H1 (cell line): ENCODE results near the gene ZP2. TPM values are rescaled to one million over a fixed set of nuclear protein-coding genes. Genes with fewer than 3 reads are reported as not detected.

ENCODE experiments used
- CTCF ChIA-PET: fragments of 300-600 bp; sonication (Branson Sonifier 250); formaldehyde crosslinking; loops from one replicate; lab custom pipeline; 2021; ENCODE audit not compliant: partially characterized antibody; lab: Charles Lee
- POLR2A ChIA-PET: fragments of 300-600 bp; sonication (Branson Sonifier 250); formaldehyde crosslinking; loops from one replicate; lab custom pipeline; 2021; ENCODE audit warnings: inconsistent platforms; ENCODE audit not compliant: partially characterized antibody; lab: Charles Lee
- DNase-seq, 2 experiments: peaks; one replicate each; pipeline versions ENCODE4 v3.0.0 to v3.0.0-alpha.2; 2010 to 2022; ENCODE audit warnings: low spot score in 2 of 2, low read depth in 1 of 2, mixed read lengths in 1 of 2
- FAIRE-seq: peaks from 2 replicates; lab custom pipeline; 2011; peaks lifted over from hg19 to GRCh38; lab: Jason Lieb, UNC
- H2AFZ ChIP-seq: 2 replicates; pipeline ENCODE4 v1.8.1; 2012; ENCODE audit warnings: low read length, inconsistent platforms
- H2AK5ac ChIP-seq: 2 replicates; pipeline ENCODE4 v1.6.1; 2013; ENCODE audit warnings: low read depth, low read length
- H2BK120ac ChIP-seq: replicated peaks from 2 replicates; pipeline ENCODE3; 2013; ENCODE audit warnings: low read depth, low read length, inconsistent platforms
- H2BK12ac ChIP-seq: 2 replicates; pipeline ENCODE4 v1.6.1; 2013; ENCODE audit warnings: low read depth, low read length
- H2BK15ac ChIP-seq: 2 replicates; pipeline ENCODE4 v1.6.1; 2013; ENCODE audit warnings: low read length
- H2BK20ac ChIP-seq: 2 replicates; pipeline ENCODE4 v1.6.1; 2013; ENCODE audit warnings: low read length
- H2BK5ac ChIP-seq: 2 replicates; pipeline ENCODE4 v1.6.1; 2013; ENCODE audit warnings: low read depth, low read length
- H3K14ac ChIP-seq: 2 replicates; pipeline ENCODE4 v1.6.1; 2013; ENCODE audit warnings: inconsistent platforms; ENCODE audit not compliant: insufficient read length
- H3K18ac ChIP-seq: 2 replicates; pipeline ENCODE4 v1.6.1; 2013; ENCODE audit warnings: low read length; ENCODE audit errors: extremely low read depth
- H3K23ac ChIP-seq: 2 replicates; pipeline ENCODE4 v1.6.1; 2013; ENCODE audit warnings: inconsistent platforms; ENCODE audit not compliant: insufficient read length
- H3K23me2 ChIP-seq: 2 replicates; pipeline ENCODE4 v1.6.1; 2013; ENCODE audit warnings: low read depth, low read length
- H3K27ac ChIP-seq: 2 replicates; pipeline ENCODE4 v1.6.1; 2011; ENCODE audit warnings: low read depth, low read length, inconsistent platforms
- H3K27me3 ChIP-seq, 4 experiments: replicated peaks in 1 of 4; 1 replicate in 1 of 4; 2 replicates in 3 of 4; pipeline versions ENCODE4 v1.6.1 to v1.8.1; 2011 to 2013; ENCODE audit warnings: low read length in 3 of 4, mild to moderate bottlenecking in 3 of 4, inconsistent platforms in 2 of 4, mixed read lengths in 2 of 4, moderate library complexity in 1 of 4; ENCODE audit not compliant: control insufficient read depth in 3 of 4, insufficient read depth in 3 of 4; ENCODE audit errors: extremely low read depth in 1 of 4
- H3K36me3 ChIP-seq, 4 experiments: 2 replicates each; pipeline versions ENCODE4 v1.6.1 to v1.8.1; 2011 to 2013; ENCODE audit warnings: mild to moderate bottlenecking in 4 of 4, low read length in 3 of 4, moderate library complexity in 2 of 4, control low read depth in 1 of 4, inconsistent platforms in 1 of 4; ENCODE audit not compliant: insufficient read depth in 4 of 4, control insufficient read depth in 2 of 4
- H3K4ac ChIP-seq: replicated peaks from 2 replicates; pipeline ENCODE3; 2013; ENCODE audit warnings: low read length, low read depth, mixed read lengths, inconsistent platforms; ENCODE audit not compliant: insufficient read length
- H3K4me1 ChIP-seq, 4 experiments: replicated peaks in 1 of 4; 1 replicate in 1 of 4; 2 replicates in 3 of 4; pipeline versions ENCODE4 v1.6.1 to v1.8.1; 2011 to 2013; ENCODE audit warnings: low read length in 3 of 4, inconsistent platforms in 2 of 4, mixed read lengths in 1 of 4; ENCODE audit not compliant: insufficient read depth in 4 of 4, control insufficient read depth in 3 of 4
- H3K4me2 ChIP-seq, 2 experiments: 2 replicates each; pipeline versions ENCODE4 v1.6.1 to v1.8.1; 2011 to 2013; ENCODE audit warnings: low read depth in 2 of 2, low read length in 2 of 2, control low read depth in 1 of 2, inconsistent platforms in 1 of 2, mild to moderate bottlenecking in 1 of 2; ENCODE audit not compliant: insufficient read depth in 1 of 2
- H3K4me3 ChIP-seq, 4 experiments: fragments of 200-600, 300-600 bp in 1 of 4; sonication (generic), shearing (Covaris generic), sonication (Bioruptor Twin) in 1 of 4; 2 replicates each; pipeline versions ENCODE4 v1.5.1 to v1.8.1; 2011 to 2016; ENCODE audit warnings: low read length in 4 of 4, low read depth in 3 of 4, control low read depth in 2 of 4, inconsistent platforms in 2 of 4, mild to moderate bottlenecking in 2 of 4, mixed read lengths in 1 of 4, moderate library complexity in 1 of 4; ENCODE audit not compliant: insufficient read depth in 2 of 4; ENCODE audit errors: extremely low read depth in 1 of 4
- H3K56ac ChIP-seq: replicated peaks from 2 replicates; pipeline ENCODE3; 2013; ENCODE audit warnings: low read depth, mild to moderate bottlenecking, mixed read lengths, low read length, inconsistent platforms; ENCODE audit not compliant: insufficient read length
- H3K79me1 ChIP-seq: 2 replicates; pipeline ENCODE4 v1.6.1; 2013; ENCODE audit warnings: low read depth, low read length, control low read depth
- H3K79me2 ChIP-seq, 2 experiments: 2 replicates each; pipeline versions ENCODE4 v1.6.1 to v1.8.1; 2012 to 2013; ENCODE audit warnings: low read length in 2 of 2, mild to moderate bottlenecking in 2 of 2, inconsistent platforms in 1 of 2; ENCODE audit not compliant: insufficient read depth in 2 of 2, control insufficient read depth in 1 of 2
- H3K9ac ChIP-seq, 4 experiments: replicated peaks in 1 of 4; 1 replicate in 1 of 4; 2 replicates in 3 of 4; pipeline versions ENCODE4 v1.6.1 to v1.8.1; 2011 to 2013; ENCODE audit warnings: low read depth in 3 of 4, low read length in 3 of 4, control low read depth in 2 of 4, mild to moderate bottlenecking in 2 of 4, moderate library complexity in 2 of 4, inconsistent platforms in 1 of 4; ENCODE audit errors: extremely low read depth in 1 of 4
- H3K9me3 ChIP-seq, 2 experiments: 2 replicates each; pipeline versions ENCODE4 v1.6.1 to v1.8.1; 2012 to 2013; ENCODE audit warnings: mild to moderate bottlenecking in 2 of 2, moderate library complexity in 2 of 2, control low read depth in 1 of 2, inconsistent platforms in 1 of 2, low read depth in 1 of 2, low read length in 1 of 2, mixed read lengths in 1 of 2; ENCODE audit not compliant: insufficient read depth in 2 of 2
- H4K20me1 ChIP-seq, 2 experiments: replicated peaks in 1 of 2; 2 replicates each; pipeline versions ENCODE3 to v1.8.1; 2011 to 2013; ENCODE audit warnings: inconsistent platforms in 2 of 2, low read length in 2 of 2, mild to moderate bottlenecking in 1 of 2; ENCODE audit not compliant: insufficient read depth in 2 of 2, control insufficient read depth in 1 of 2
- H4K5ac ChIP-seq: 2 replicates; pipeline ENCODE4 v1.6.1; 2013; ENCODE audit warnings: low read length, low read depth, mixed read lengths, inconsistent platforms; ENCODE audit not compliant: insufficient read length
- H4K8ac ChIP-seq: 2 replicates; pipeline ENCODE4 v1.8.0; 2013; ENCODE audit warnings: mild to moderate bottlenecking, moderate library complexity, low read length, inconsistent platforms; ENCODE audit not compliant: insufficient read depth; ENCODE audit errors: extremely low read depth
- H4K91ac ChIP-seq: replicated peaks from 2 replicates; pipeline ENCODE3; 2013; ENCODE audit warnings: low read length, mixed read lengths, inconsistent platforms; ENCODE audit not compliant: insufficient read length
- BACH1 ChIP-seq: IDR thresholded peaks from 2 replicates; pipeline ENCODE4 v1.6.1; 2012; ENCODE audit warnings: low read length, improper control_type of control experiment
- CBX5 ChIP-seq: fragments of 300-800, 300-1000 bp; sonication (generic); IDR thresholded peaks from 2 replicates; pipeline ENCODE4 v1.7.1; 2016; ENCODE audit warnings: antibody characterized with exemption, low read length, low read depth
- CHD2 ChIP-seq: IDR thresholded peaks from 2 replicates; pipeline ENCODE4 v1.6.1; 2012; ENCODE audit warnings: low read length, improper control_type of control experiment
- EZH2 ChIP-seq: fragments of 200-600 bp; sonication (generic); IDR thresholded peaks from 2 replicates; pipeline ENCODE4 v1.7.1; 2012; ENCODE audit warnings: low read depth, mild to moderate bottlenecking, moderate library complexity, low read length, inconsistent platforms; ENCODE audit not compliant: severe bottlenecking
- HDAC6 ChIP-seq: IDR thresholded peaks from one replicate; pipeline ENCODE4 v1.7.1; 2012; ENCODE audit warnings: low read depth, mild to moderate bottlenecking, inconsistent platforms, low read length, moderate library complexity
- PHF8 ChIP-seq: fragments of 200-600 bp; sonication (generic); conservative IDR thresholded peaks from 2 replicates; pipeline ENCODE4 v1.7.1; 2012; ENCODE audit warnings: low read depth, mild to moderate bottlenecking, inconsistent platforms, low read length, moderate library complexity
- POLR2A ChIP-seq, 2 experiments: IDR thresholded peaks; 1 replicate in 1 of 2; 2 replicates in 1 of 2; pipeline ENCODE4 v1.6.1; 2011; ENCODE audit warnings: low read depth in 2 of 2, low read length in 2 of 2, mild to moderate bottlenecking in 2 of 2; ENCODE audit errors: control extremely low read depth in 1 of 2
- RBBP5 ChIP-seq: IDR thresholded peaks from 2 replicates; pipeline ENCODE4 v1.7.1; 2012; ENCODE audit warnings: low read depth, mild to moderate bottlenecking, inconsistent platforms, low read length, moderate library complexity, borderline replicate concordance
- SIN3A ChIP-seq, 2 experiments: IDR thresholded peaks in 1 of 2; conservative IDR thresholded peaks in 1 of 2; 2 replicates each; pipeline ENCODE4 v1.6.1; 2011 to 2012; ENCODE audit warnings: low read length in 2 of 2, improper control_type of control experiment in 1 of 2, low read depth in 1 of 2, mild to moderate bottlenecking in 1 of 2
- SIX5 ChIP-seq: IDR thresholded peaks from 2 replicates; pipeline ENCODE4 v1.6.1; 2011; ENCODE audit warnings: mild to moderate bottlenecking, low read depth, low read length
- SP1 ChIP-seq: IDR thresholded peaks from 2 replicates; pipeline ENCODE4 v1.6.1; 2011; ENCODE audit warnings: low read depth, low read length
- TBP ChIP-seq: IDR thresholded peaks from 2 replicates; pipeline ENCODE4 v1.6.1; 2011; ENCODE audit warnings: low read depth, low read length, improper control_type of control experiment
- WGBS, 2 experiments: shearing (Covaris generic) in 1 of 2; methylation state at CpG; one replicate each; pipeline versions ENCODE4 v1.1.6 to v1.1.7; 2013 to 2015; ENCODE audit warnings: low lambda C conversion rate in 2 of 2, mixed read lengths in 2 of 2, inconsistent platforms in 1 of 2, low coverage in 1 of 2, missing lambda C conversion rate in 1 of 2; ENCODE audit not compliant: insufficient replicate concordance in 2 of 2, insufficient coverage in 1 of 2, insufficient read length in 1 of 2; ENCODE audit errors: extremely low coverage in 1 of 2, missing lambda C conversion rate in 1 of 2; 5-methylcytosine and 5-hydroxymethylcytosine counted together
- polyA plus RNA-seq, 7 experiments: library from polyadenylated mRNA; depleted of rRNA in 3 of 7; stranded (reverse) in 5 of 7; unstranded in 2 of 7; fragments of >200 nt in 5 of 7; fragments of 200-250 nt in 2 of 7; gene quantifications; 1 replicate in 5 of 7; 2 replicates in 1 of 7; 4 replicates in 1 of 7; pipeline versions ENCODE4 v1.2.1 to v1.2.3, GENCODE V29; 2011 to 2013; ENCODE audit warnings: missing spikeins in 2 of 7, mixed read lengths in 2 of 7
- total RNA-seq: library from RNA; stranded (reverse); fragmentation: NEBNext Ultra II Directional; extraction: Animal tissue kit (Norgen Biotek cat#: 25700); gene quantifications from 2 replicates; pipeline ENCODE4 v1.2.1, GENCODE V29; 2021
- TF ChIP-seq, protein P1 (sequence below): IDR thresholded peaks from 2 replicates; pipeline ENCODE4 v1.6.1; 2012; ENCODE audit warnings: inconsistent platforms
- TF ChIP-seq, protein P2 (sequence below): IDR thresholded peaks from 2 replicates; pipeline ENCODE4 v1.6.1; 2012; ENCODE audit warnings: low read length, inconsistent platforms

The ZP2 gene
- total and polyA plus RNA-seq, 2 of the 8 experiments (the other 6 are each of a cell fraction or from before 2014, with no cell fraction given) = not detected

DNA sequence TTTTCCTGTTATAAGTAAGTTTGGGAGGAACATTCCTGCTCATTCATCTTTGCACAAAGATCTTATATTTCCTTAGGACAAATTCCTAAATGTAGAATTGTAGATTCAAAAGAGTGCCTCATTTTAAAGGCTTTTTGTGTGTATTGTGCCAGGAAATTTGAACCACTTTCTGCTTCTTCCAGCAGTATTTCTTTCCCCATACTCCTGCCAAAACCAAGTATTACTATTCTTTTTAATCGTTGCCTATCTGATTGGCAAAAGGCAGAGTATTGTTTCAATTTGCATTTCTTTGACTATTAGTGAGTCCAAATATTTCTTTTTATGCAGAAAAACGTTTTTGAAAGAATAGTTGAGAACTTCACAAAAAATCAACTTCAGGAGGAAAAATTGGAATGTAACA is 31.4 kb upstream of the ZP2 start:
- Histone ChIP-seq H2BK12ac (no peak overlapping the region), H3K9me3 (no peaks in the 10 kb centered on the region), H2BK120ac (no peak overlapping the region), H3K79me1 (no peaks in the 10 kb centered on the region), H3K23ac (no peak overlapping the region), H3K27ac (no peak overlapping the region), H3K18ac (no peak overlapping the region), H3K23me2 (no peaks in the 10 kb centered on the region), H3K4me1 (no peaks in the 10 kb centered on the region), H3K4me3 (no peak overlapping the region), H3K9ac (no peak overlapping the region), H3K56ac (no peak overlapping the region), H2AK5ac (no peak overlapping the region), H4K8ac (no peak overlapping the region), H2BK20ac (no peak overlapping the region), H3K4me2 (no peak overlapping the region), H4K5ac (no peak overlapping the region), H2BK15ac (no peak overlapping the region), H2AFZ (no peak overlapping the region), H4K91ac (no peak overlapping the region), H4K20me1 (no peaks in the 10 kb centered on the region), H3K36me3 (no peaks in the 10 kb centered on the region), H3K79me2 (no peaks in the 10 kb centered on the region), H3K14ac (no peak overlapping the region), H2BK5ac (no peak overlapping the region), H3K4ac (no peak overlapping the region), H3K27me3 (no peaks in the 10 kb centered on the region)
- WGBS, 2 experiments = 65% methylated on average over 2 of the region's 2 CpGs; no CpG with 5 or more reads in 1 of the 2 experiments
- ChIA-PET POLR2A (no interaction called here), CTCF (interaction anchor here (0.6 kb wide), 1 partner anchor 30 kb away, joined by 3 read pairs; no protein-coding TSS in a partner anchor)
- FAIRE-seq = no peak
- no peak for DNase-seq
- TF ChIP-seq TBP = no peak
- TF ChIP-seq, protein P1, sequence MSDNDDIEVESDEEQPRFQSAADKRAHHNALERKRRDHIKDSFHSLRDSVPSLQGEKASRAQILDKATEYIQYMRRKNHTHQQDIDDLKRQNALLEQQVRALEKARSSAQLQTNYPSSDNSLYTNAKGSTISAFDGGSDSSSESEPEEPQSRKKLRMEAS = no peak
- TF ChIP-seq CHD2 = no peak
- no peak for TF ChIP-seq SIN3A (conservative IDR thresholded peaks at IDR 0.05 in 1 of 2, IDR thresholded peaks at IDR 0.05 in 1 of 2; ENCODE audit: low read depth in 1 of 2, low read length in 2 of 2)
- no peak for TF ChIP-seq BACH1
- no peak for TF ChIP-seq PHF8
- TF ChIP-seq CBX5 = no peak
- TF ChIP-seq, protein P2, sequence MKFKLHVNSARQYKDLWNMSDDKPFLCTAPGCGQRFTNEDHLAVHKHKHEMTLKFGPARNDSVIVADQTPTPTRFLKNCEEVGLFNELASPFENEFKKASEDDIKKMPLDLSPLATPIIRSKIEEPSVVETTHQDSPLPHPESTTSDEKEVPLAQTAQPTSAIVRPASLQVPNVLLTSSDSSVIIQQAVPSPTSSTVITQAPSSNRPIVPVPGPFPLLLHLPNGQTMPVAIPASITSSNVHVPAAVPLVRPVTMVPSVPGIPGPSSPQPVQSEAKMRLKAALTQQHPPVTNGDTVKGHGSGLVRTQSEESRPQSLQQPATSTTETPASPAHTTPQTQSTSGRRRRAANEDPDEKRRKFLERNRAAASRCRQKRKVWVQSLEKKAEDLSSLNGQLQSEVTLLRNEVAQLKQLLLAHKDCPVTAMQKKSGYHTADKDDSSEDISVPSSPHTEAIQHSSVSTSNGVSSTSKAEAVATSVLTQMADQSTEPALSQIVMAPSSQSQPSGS = no peak
- TF ChIP-seq POLR2A (IDR thresholded peaks at IDR 0.05; ENCODE audit: control extremely low read depth in 1 of 2, low read depth in 2 of 2, low read length in 2 of 2) = no peak
- no peak for TF ChIP-seq RBBP5
- no peak for TF ChIP-seq SIX5
- no peak for TF ChIP-seq HDAC6
- TF ChIP-seq SP1 = no peak
- no peak for TF ChIP-seq EZH2
